ENCODE data around the gene MLLT6.

GRCh38 chr17:38728290-38728831, 23.3 kb downstream of the MLLT6 start:
- TF ChIP-seq ARNT (IDR thresholded peaks at IDR 0.05) (no peak), FOXM1 (IDR thresholded peaks at IDR 0.05; ENCODE audit: borderline replicate concordance) (no peak), ZNF384 (IDR thresholded peaks at IDR 0.05) (no peak), FOXK2 (IDR thresholded peaks at IDR 0.05) (no peak), SUZ12 (IDR thresholded peaks at IDR 0.05) (no peak), NFRKB (IDR thresholded peaks at IDR 0.05) (no peak), ELF4 (IDR thresholded peaks at IDR 0.05) (no peak), TARDBP (IDR thresholded peaks at IDR 0.05) (no peak), L3MBTL2 (conservative IDR thresholded peaks at IDR 0.05) (no peak), SP1 (IDR thresholded peaks at IDR 0.05) (no peak), HDGF (IDR thresholded peaks at IDR 0.05; ENCODE audit: borderline replicate concordance) (no peak), LEF1 (IDR thresholded peaks at IDR 0.05; ENCODE audit: borderline replicate concordance) (no peak), CTBP1 (IDR thresholded peaks at IDR 0.05; ENCODE audit: borderline replicate concordance) (no peak), BHLHE40 (IDR thresholded peaks at IDR 0.05; ENCODE audit: borderline replicate concordance) (no peak)

Data from HEK293T (cell line).